ENCODE results near the gene CLTRN.

Gene CLTRN

DNA sequence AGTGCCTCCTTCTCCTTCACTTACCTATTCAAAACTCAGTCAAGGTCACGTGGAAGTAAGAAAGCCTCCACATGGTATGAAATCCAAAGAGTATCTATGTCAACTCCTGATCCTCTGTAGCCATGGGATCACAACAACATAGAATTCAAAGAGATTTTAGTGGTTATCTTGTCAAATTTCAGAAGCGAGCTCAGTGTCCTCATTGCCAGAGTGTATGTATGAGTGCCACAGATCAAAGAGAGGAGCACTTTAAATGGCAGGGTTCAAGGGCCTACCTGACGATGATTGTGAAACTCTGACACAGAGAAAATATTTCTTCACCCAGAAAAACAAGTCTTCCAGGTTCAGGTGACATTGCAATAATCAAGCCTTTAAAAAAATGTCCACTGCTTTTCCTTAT, 62.7 kb downstream of the CLTRN start:
- no peak overlapping the region for H3K4me3 ChIP-seq (replicated peaks; ENCODE audit: low read depth, low read length)
- TF ChIP-seq CTCF (IDR thresholded peaks at IDR 0.05; ENCODE audit: low read depth, low read length, missing control alignments) = no peak
- no peak for DNase-seq (ENCODE audit: extremely low read depth, low read depth)

DNA sequence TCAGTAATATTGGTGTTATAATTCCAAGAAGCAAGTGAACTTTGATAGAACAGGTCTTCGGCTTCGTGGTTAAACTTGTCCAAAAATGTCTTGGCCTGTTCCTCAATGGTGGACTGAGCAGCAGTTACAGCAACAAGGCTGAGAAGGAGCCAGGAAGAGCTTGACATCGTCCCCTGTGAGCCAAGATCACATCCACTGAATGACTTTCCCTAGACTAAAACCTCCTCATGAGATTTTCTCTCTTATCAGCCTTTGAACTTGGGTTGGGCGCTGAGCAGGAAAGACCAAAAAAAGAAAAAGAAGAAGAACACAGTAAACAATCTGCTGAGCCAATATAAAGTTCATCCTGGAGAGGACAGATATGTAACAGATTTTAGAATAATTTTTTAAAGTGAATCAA, 63.9 kb downstream of the CLTRN start, which contains the start of gene ACE2:
Gene ACE2 (minus strand): TSS at position 216 of the 400 bp plus-strand sequence. CDS start 49 bp downstream, at position 167.
- H3K4me3 ChIP-seq (replicated peaks; ENCODE audit: low read depth, low read length) = no peak within 1 kb of the TSS
- TF ChIP-seq CTCF (IDR thresholded peaks at IDR 0.05; ENCODE audit: low read depth, low read length, missing control alignments) = no peak
- DNase-seq (ENCODE audit: extremely low read depth, low read depth) = no peak

DNA sequence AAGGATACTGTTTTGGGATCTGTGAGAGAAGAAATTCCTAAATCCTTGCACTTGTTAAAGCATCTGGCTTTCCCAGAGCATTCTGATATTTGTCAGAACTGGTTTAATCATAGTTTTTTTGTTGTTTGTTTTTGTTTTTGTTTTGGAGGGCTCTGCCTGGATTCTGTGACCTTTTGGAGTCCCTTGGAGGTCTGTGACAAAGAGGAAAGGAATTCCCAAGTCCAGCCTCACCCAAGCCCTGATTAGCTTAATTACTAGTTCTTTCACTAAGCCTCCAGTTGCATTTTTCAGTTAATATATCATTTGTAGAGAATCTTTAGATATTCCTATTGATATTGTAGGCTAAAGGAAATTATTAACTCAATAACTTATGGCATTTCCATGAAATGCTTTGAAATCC, 64.6 kb downstream of the CLTRN start:
- no peak overlapping the region for H3K4me3 ChIP-seq (replicated peaks; ENCODE audit: low read depth, low read length)
- DNase-seq (ENCODE audit: extremely low read depth, low read depth) = no peak
- TF ChIP-seq CTCF (IDR thresholded peaks at IDR 0.05; ENCODE audit: low read depth, low read length, missing control alignments) = no peak

GRCh38 chrX:15599461-15599860, 65.1 kb downstream of the CLTRN start:
- no peak overlapping the region for H3K4me3 ChIP-seq (replicated peaks; ENCODE audit: low read depth, low read length)
- TF ChIP-seq CTCF (IDR thresholded peaks at IDR 0.05; ENCODE audit: low read depth, low read length, missing control alignments) = no peak
- no peak for DNase-seq (ENCODE audit: extremely low read depth, low read depth)

- TF ChIP-seq CTCF (IDR thresholded peaks at IDR 0.05; ENCODE audit: low read depth, low read length, missing control alignments) = no peak
- H3K4me3 ChIP-seq (replicated peaks; ENCODE audit: low read depth, low read length) = no peak overlapping the region
- DNase-seq (ENCODE audit: extremely low read depth, low read depth) = no peak
Observed at GRCh38 chrX:15598026-15598425, 66.6 kb downstream of the CLTRN start.

GRCh38 chrX:15594371-15594770, 70.2 kb downstream of the CLTRN start:
- no peak for DNase-seq (ENCODE audit: extremely low read depth, low read depth)
- no peak for TF ChIP-seq CTCF (IDR thresholded peaks at IDR 0.05; ENCODE audit: low read depth, low read length, missing control alignments)

More at GRCh38 chrX:15594371-15594770, 70.2 kb downstream of the CLTRN start:
- no peak overlapping the region for H3K4me3 ChIP-seq (replicated peaks; ENCODE audit: low read depth, low read length)
